ENCODE data around the gene TAF5L.

TAF5L gene

DNA sequence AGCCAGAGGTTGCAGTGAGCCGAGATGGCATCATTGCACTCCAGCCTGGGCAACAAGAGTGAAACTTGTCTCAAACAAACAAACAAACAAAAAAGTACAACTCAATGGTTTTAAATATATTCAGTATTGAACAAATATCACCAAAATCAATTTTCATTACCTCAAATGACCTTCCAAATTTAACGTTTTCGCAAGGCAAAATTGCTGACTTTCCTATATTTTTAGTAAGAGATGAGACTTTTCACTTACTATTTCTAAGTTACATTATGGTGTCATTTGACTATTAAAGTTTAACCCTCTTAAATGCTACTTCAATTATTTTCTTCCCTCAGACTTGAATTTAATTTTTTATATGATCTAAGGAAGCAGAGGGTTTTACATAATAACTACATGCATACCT lies 44.4 kb downstream of the TAF5L start:
- H3K4me3 ChIP-seq (ENCODE audit: low read depth, low read length): no peak overlapping the region
- in situ Hi-C loops (cut with HindIII; ENCODE audit: low sequenced_read_pairs): no loop called here
- DNase-seq (ENCODE audit: low read depth): no peak
- TF ChIP-seq, protein P1, sequence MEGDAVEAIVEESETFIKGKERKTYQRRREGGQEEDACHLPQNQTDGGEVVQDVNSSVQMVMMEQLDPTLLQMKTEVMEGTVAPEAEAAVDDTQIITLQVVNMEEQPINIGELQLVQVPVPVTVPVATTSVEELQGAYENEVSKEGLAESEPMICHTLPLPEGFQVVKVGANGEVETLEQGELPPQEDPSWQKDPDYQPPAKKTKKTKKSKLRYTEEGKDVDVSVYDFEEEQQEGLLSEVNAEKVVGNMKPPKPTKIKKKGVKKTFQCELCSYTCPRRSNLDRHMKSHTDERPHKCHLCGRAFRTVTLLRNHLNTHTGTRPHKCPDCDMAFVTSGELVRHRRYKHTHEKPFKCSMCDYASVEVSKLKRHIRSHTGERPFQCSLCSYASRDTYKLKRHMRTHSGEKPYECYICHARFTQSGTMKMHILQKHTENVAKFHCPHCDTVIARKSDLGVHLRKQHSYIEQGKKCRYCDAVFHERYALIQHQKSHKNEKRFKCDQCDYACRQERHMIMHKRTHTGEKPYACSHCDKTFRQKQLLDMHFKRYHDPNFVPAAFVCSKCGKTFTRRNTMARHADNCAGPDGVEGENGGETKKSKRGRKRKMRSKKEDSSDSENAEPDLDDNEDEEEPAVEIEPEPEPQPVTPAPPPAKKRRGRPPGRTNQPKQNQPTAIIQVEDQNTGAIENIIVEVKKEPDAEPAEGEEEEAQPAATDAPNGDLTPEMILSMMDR (IDR thresholded peaks at IDR 0.05; ENCODE audit: low read depth, low read length, missing control alignments): no peak

DNA sequence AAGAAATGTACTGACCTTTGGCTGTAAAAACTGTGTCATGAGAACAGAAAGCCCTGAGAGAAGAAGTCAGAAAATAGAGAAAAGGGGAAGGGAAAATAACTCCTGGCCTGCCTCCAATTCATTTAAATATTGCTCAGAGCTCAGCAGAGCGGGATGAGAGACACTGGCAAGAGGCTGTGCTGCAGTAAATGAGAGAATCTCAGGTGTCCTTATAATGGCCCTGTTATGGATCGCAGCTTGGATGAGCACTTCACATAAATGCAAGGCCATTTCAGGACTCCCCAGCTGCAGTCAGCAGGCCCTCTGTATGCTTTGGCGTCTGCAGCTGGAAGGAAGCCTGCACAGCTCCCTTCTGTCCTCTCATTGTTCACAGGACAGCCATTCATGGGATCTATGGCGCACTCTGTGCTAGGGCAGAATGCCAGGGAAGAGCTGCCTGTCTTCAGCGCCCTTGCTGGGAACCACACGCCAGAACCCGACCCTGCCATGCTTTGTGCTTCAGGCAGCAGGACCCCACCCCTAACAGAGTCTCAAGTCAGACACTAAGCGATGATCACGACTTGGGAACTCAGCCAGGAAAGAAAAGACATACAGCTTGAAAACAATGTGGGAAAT lies 46.8 kb downstream of the TAF5L start:
- in situ Hi-C loops (cut with HindIII; ENCODE audit: low sequenced_read_pairs): no loop called here
- no peak overlapping the region for H3K4me3 ChIP-seq (ENCODE audit: low read depth, low read length)
- DNase-seq (ENCODE audit: low read depth): no peak
- TF ChIP-seq, protein P1 (IDR thresholded peaks at IDR 0.05; ENCODE audit: low read depth, low read length, missing control alignments): no peak

DNA sequence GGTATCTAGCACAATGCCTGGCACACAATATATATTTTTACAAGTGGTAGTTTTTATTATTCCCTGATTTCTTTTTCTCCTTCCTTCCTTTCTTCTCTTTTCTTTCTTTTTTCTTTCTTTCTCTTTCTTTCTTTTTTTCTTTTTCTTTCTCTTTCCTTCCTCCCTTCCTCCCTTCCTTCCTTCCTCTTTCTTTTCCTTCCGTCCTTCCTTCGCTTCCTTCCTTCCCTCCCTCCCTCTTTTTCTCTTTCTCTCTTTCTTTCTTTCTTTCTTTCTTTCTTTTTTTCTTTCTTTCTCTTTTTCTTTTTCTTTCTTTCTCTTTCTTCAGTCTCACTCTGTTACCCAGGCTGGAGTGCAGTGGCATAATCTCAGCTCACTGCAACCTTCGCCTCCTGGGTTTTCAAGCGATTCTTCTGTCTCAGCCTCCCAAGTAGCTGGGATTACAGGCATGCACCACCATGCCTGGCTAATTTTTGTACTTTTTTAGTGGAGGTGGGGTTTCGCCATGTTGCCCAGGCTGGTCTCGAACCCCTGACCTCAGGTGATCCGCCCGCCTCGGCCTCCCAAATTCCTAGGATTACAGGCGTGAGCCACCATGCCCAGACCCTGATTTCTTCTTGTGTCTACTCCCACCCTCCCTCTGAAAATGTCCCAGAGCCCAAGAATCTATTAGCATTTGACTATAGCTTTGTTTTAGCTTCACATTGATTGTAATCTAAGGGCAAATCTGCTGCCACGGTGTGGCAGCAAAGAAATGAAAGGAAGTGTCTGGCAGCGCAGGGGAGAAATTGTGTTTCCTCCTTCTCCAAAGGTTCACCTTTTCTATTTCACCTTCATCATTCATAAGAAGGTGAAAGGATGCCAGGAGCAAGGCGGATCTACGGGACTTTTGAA lies 47.5 kb downstream of the TAF5L start:
- in situ Hi-C loops (cut with HindIII; ENCODE audit: low sequenced_read_pairs): no loop called here
- TF ChIP-seq, protein P1 (IDR thresholded peaks at IDR 0.05; ENCODE audit: low read depth, low read length, missing control alignments): no peak
- no peak for DNase-seq (ENCODE audit: low read depth)
- H3K4me3 ChIP-seq (ENCODE audit: low read depth, low read length): no peak overlapping the region

DNA sequence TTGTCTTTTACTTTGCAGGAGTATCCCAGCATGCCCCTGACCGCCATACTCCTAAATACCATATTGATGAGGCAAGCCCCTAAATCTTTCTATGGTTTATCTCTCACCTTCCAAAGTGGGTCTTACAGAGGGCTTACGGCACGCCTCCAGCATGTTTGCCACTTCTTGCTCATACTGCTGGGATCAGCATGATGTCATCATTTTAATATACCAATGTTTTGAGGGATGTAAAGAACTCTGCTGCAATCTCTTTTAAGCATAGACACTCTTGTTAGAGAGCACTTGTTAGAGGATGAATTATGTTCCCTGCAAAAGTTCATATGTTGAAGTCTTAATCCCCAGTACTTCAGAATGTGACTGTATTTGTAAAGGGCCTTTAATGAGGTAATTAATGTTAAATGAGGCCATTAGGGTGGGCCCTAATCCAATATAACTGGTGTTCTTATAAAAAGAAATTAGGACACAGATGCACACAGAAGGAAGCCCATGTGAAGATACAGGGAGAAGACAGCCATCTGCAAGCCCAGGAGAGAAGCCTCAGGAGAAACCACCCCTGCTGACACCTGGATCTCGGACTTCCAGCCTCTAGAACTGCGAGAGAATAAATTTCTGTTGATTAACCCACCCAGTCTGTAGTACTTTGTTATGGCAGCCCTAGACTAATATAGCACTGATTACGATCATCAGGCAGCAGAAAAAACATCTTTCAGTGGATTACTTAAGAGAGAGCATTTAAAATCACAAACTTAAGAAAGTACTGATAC lies 51.1 kb downstream of the TAF5L start:
- H3K4me3 ChIP-seq (ENCODE audit: low read depth, low read length): no peak overlapping the region
- DNase-seq (ENCODE audit: low read depth): no peak
- TF ChIP-seq, protein P1 (IDR thresholded peaks at IDR 0.05; ENCODE audit: low read depth, low read length, missing control alignments): no peak
- in situ Hi-C loops (cut with HindIII; ENCODE audit: low sequenced_read_pairs): no loop called here

DNA sequence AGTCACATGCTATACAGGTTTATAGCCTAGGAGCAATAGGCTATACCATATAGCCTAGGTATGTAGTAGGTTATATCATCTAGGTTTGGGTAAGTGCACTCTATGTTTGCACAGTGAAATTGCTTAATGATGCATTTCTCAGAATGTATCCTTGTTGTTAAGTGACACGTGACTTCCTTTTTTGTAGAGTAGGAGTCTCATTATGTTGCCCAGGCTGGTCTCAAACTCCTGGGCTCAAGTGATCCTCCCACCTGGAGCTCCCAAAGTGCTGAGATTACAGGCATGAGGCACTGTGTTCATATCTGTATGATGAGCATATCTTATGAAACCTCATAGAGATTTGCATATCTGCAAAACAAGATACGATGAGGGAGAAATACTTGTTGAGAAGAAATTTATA lies 53.6 kb downstream of the TAF5L start:
- in situ Hi-C loops (cut with HindIII; ENCODE audit: low sequenced_read_pairs): no loop called here
- DNase-seq (ENCODE audit: low read depth): no peak
- TF ChIP-seq, protein P1 (IDR thresholded peaks at IDR 0.05; ENCODE audit: low read depth, low read length, missing control alignments): no peak

DNA sequence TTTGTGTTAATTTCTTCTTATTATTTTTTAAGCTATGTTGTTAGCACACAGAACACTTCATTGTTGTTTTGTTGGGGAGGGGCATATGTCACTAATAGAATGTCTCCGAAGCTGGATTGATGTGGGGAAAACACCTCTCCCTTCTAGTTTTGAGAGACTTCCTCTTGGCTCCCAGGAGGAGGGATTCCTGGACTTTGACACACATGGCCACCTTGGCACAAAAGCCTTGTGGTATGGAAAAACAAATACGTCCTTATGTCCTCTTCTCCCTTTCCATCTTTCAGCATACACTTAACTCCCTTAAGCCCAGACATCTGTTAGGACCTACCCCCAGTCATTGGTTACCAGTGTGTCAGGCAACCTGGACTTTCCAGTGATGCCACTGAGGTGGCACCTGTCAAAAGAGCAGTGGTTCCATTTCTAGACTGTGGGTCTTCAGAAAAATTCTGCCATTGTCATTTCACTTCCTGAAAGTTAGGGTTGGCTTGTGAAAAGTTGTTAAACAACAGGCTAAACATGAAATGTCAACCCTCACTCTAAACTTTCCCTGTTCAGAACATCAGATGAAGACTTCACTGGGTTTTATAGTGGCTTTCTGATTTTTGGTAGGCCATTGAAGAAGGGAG lies 54.9 kb downstream of the TAF5L start:
- in situ Hi-C loops (cut with HindIII; ENCODE audit: low sequenced_read_pairs): no loop called here
- TF ChIP-seq, protein P1 (IDR thresholded peaks at IDR 0.05; ENCODE audit: low read depth, low read length, missing control alignments): no peak
- no peak overlapping the region for H3K4me3 ChIP-seq (ENCODE audit: low read depth, low read length)
- no peak for DNase-seq (ENCODE audit: low read depth)

More for the DNA sequence above, 53.6 kb downstream of the TAF5L start:
- no peak overlapping the region for H3K4me3 ChIP-seq (ENCODE audit: low read depth, low read length)
